Omental fat pad (tissue), 4 donors: ENCODE data around the gene FANCC. TPM values are rescaled to one million over a fixed set of nuclear protein-coding genes. Genes with fewer than 3 reads are reported as not detected.

Experiments used
- ATAC-seq: fragments of 150-250 bp; one replicate; pipeline ENCODE4 v1.9.1; 2016; ENCODE audit warnings: mild to moderate bottlenecking, moderate library complexity; ENCODE audit not compliant: low FRiP score
- DNase-seq: peaks from one replicate; pipeline ENCODE4 v3.0.0-alpha.2; 2019; ENCODE audit warnings: low spot score
- total RNA-seq, 4 donors: library from RNA; depleted of rRNA; stranded (reverse); fragments of >200 nt; gene quantifications; one replicate each; pipeline ENCODE4 v1.1.0, GENCODE V29; 2016
- TF ChIP-seq, protein P1 (sequence below), 3 donors: fragments of 450-650 bp; IDR thresholded peaks; one replicate each; pipeline ENCODE4 v1.5.1; 2016 to 2017; ENCODE audit warnings: antibody characterized with exemption in 3 of 3, mild to moderate bottlenecking in 3 of 3, moderate library complexity in 2 of 3

FANCC gene
- total RNA-seq, 4 donors from 2014 or later, result 4.6 to 6.8 (median 6.1) TPM

DNA sequence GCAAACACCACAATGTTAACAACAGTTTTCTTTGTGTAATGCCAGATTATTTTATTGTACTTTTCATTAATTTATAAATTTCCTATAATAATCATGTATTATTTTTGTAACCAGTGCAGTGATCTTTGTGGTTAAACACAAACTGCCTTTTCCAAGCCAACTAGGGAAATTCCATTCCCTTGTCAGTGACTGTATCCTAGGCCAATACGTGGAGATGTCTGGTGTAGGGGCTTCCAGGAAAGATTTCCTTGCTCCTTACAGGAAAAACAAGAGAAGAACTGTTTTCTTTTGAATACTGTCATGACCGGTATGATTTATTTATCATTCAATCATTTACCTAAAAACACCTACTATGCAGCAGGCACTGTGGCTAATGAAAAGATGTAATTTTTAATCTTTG is 31.4 kb downstream of the FANCC start:
- TF ChIP-seq, protein P1, sequence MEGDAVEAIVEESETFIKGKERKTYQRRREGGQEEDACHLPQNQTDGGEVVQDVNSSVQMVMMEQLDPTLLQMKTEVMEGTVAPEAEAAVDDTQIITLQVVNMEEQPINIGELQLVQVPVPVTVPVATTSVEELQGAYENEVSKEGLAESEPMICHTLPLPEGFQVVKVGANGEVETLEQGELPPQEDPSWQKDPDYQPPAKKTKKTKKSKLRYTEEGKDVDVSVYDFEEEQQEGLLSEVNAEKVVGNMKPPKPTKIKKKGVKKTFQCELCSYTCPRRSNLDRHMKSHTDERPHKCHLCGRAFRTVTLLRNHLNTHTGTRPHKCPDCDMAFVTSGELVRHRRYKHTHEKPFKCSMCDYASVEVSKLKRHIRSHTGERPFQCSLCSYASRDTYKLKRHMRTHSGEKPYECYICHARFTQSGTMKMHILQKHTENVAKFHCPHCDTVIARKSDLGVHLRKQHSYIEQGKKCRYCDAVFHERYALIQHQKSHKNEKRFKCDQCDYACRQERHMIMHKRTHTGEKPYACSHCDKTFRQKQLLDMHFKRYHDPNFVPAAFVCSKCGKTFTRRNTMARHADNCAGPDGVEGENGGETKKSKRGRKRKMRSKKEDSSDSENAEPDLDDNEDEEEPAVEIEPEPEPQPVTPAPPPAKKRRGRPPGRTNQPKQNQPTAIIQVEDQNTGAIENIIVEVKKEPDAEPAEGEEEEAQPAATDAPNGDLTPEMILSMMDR (IDR thresholded peaks at IDR 0.05), result no peak
- no peak for ATAC-seq
- DNase-seq, result no peak

DNA sequence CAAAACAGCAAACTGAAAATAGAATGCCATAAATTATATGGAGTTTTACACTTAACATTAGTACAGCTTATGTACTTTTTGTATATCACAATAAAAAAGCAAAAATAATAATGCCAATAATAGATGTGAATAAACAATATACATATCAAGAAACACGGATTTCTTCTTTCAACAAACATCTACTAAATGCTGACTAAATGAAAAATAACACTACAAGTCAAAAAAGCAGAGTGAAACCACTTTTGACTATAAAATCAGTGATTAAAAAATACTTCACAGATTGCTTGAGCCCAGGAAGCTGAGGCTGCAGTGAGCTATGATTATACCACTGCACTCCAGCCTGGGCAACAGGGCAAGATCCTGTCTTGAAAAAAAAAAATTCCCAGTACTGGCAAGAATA is 32.2 kb downstream of the FANCC start:
- TF ChIP-seq, protein P1 (IDR thresholded peaks at IDR 0.05), result no peak
- DNase-seq, result no peak
- no peak for ATAC-seq

DNA sequence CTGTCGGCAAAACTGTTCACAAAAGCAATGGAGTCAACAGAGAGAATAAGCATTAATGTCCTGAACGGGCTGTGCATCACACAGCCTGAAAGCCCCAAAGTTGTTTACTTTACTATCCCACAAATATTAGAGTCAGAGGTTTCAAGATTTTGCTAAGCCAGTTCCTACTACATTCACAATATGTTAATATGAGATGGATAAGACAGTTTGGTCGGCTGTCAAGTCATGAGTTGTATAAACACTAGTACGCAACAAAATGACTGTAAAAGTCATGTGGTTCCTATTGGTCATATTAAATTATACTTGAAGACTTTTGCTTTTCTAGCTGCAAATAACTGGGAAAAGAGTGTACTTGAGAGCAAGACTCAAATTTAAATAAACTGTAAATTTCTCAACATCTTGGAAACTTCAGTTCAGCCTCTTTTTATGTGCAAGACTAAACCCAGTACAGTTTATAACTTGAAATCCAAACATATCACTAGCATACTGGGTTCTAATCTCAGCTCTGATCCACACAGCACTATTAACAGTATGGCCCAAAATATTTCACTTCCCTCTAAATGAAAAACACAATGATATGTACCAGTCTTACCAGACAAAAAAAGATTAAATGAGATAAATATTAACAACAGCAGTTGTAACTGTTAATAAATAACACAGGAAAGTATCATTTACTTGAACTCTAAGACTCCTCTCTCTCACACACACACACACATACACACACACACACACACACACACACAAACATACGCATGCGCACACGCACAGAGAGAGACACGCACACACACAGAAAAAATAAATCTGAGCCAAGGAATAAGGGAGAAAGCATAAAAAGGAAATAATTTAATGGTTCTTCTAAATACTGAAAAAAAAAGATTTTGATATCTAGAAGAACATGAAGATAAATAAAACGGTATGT is 33.1 kb downstream of the FANCC start:
- TF ChIP-seq, protein P1 (IDR thresholded peaks at IDR 0.05), result no peak
- DNase-seq (no peak), ATAC-seq (no peak)

DNA sequence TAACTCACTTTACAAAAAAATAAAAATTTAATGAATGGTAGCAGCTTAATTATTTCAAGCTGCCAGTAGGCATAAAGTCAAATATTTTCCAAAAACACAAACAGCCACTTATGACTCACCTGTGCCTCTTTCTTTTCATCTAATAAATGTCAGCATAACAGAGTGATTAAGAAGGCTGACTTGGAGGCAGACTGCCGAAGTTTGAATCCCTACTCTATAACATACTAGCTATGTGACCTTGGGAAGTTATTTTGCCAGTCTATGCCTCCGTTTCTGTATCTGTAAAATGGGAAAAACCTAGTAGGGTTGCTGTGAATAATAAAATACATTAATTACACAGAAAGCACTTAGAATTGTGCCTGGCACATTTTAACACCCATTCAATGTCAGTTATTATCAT is 33.8 kb downstream of the FANCC start:
- TF ChIP-seq, protein P1 (IDR thresholded peaks at IDR 0.05), result no peak
- ATAC-seq (no peak), DNase-seq (no peak)

DNA sequence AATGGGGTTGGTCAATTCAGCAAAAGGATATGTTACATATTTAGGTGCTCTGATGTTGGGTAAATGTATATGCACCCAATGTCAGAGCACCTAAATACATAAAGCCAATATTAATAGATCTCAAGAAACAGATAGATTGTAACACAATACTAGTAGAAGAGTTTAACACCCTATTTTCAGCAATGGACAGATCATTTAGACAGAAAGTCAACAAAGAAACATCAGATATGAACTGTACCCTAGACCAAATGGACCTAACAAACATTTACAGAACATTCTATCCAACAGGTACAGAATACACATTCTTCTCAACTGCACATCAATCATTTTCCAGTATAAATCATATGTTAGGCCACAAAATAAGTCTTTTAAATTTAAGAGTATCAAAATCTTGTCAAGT is 35.2 kb downstream of the FANCC start:
- no peak for DNase-seq
- TF ChIP-seq, protein P1 (IDR thresholded peaks at IDR 0.05), result no peak
- no peak for ATAC-seq

DNA sequence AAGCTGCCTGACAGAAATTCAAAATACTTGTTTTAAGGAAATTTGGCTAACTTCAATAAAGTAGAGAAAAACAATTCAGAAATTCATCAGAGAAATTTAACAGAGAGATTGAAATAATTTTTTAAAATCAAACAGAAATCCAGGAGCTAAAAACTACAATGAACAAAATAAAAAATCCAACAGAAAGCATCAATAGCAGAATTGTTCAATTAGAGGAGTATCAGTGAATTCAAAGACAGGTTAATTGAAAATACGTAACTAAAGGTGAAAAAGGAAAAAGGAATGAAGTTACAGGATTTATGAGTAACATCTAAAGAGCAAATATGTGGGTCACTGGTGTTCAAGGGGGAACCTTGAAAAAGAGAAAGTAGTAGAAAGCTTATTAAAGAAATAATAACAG is 36.8 kb downstream of the FANCC start:
- DNase-seq (no peak), ATAC-seq (no peak)
- TF ChIP-seq, protein P1 (IDR thresholded peaks at IDR 0.05), result no peak

DNA sequence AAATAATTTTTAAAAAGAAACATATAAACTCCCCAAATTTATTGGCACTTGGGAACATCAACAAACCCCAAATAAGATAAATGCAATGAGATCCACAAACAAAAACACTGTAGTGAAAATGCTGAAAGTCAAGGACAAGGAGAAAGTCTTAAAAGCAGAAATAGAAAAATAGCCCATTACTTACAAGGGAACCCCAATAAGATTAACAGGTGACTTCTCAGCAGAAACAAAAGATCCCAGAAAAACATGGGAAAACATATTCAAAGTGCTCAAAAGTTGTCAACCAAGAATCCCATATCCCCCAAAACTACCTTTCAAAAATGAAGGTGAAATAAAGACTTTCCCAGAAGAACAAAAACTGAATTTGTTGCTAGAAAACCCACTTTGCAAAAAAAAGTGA is 40.0 kb downstream of the FANCC start:
- DNase-seq (no peak), ATAC-seq (no peak)
- TF ChIP-seq, protein P1 (IDR thresholded peaks at IDR 0.05), result no peak
